IPS-18a (cell line): ENCODE data around the gene KRT6C.

Source experiments
- H3K27ac ChIP-seq: one replicate; pipeline ENCODE4 v1.5.1; 2013; ENCODE audit warnings: low read length
- H3K27me3 ChIP-seq: one replicate; pipeline ENCODE4 v1.6.1; 2013; ENCODE audit warnings: mild to moderate bottlenecking, low read length; ENCODE audit not compliant: control insufficient read depth, insufficient read depth
- H3K36me3 ChIP-seq: one replicate; pipeline ENCODE4 v1.6.1; 2013; ENCODE audit warnings: low read depth, low read length; ENCODE audit not compliant: control insufficient read depth
- H3K4me1 ChIP-seq: one replicate; pipeline ENCODE4 v1.6.1; 2013; ENCODE audit warnings: low read depth, low read length; ENCODE audit not compliant: control insufficient read depth
- H3K4me3 ChIP-seq: one replicate; pipeline ENCODE4 v1.5.1; 2013; ENCODE audit warnings: low read length
- H3K9ac ChIP-seq: one replicate; pipeline ENCODE4 v1.6.1; 2013; ENCODE audit warnings: mild to moderate bottlenecking, low read length, moderate library complexity
- H3K9me3 ChIP-seq: one replicate; pipeline ENCODE4 v1.6.1; 2013; ENCODE audit warnings: low read depth, low read length; ENCODE audit not compliant: control insufficient read depth

KRT6C gene

DNA sequence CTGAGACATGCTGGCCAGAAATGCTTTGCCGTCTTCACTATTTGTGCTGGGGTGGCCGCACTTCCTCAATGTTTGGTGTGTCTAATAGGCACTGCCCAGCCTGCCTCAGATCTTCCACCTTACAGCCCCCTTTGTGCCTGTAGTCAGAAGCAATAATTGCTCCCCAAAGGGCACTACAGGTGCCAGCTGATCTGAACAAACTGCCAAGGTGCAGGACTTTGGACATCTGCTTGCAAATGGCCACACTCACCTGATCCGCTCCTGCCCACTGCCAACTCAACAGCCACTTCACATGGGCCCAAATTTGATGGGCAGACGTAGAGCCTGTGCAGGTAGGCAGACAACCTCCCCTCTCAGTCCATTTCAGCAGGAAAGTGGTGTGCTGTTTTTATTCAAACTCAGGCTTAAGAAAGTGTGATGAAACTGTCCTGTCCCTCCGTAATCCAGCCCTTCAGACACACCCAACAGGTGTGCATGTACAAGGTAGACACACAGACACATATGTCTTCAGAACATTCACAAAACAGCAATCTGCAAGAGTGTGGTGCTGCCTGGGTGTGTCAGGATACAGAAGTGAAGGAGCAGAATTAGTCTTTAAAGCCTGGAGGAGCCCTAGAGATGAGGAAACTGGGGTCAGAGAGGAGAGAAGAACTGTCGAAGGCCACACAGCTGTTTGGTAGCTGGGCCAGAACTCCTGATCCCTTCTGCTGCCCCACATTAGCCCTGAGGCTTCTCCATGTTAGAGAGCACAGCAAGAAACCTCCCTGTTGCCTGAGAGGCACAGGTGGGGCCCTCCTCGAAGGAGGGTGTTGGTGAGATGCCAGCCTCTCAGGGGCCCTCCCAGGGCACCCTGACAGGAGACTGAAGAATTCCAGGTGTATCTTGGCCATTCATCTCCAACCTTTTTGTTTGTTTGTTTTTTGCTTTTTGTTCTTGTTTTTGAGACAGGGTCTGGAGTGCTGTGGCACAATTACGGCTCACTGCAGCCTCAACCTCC lies 35.0 kb downstream of the KRT6C start:
- Histone ChIP-seq H3K27me3 (no peaks in the 10 kb centered on the region), H3K4me1 (peaks cover 12% of the 10 kb centered on the region), H3K9me3 (no peaks in the 10 kb centered on the region), H3K36me3 (no peaks in the 10 kb centered on the region), H3K27ac (no peak overlapping the region), H3K4me3 (no peak overlapping the region), H3K9ac (no peak overlapping the region)

DNA sequence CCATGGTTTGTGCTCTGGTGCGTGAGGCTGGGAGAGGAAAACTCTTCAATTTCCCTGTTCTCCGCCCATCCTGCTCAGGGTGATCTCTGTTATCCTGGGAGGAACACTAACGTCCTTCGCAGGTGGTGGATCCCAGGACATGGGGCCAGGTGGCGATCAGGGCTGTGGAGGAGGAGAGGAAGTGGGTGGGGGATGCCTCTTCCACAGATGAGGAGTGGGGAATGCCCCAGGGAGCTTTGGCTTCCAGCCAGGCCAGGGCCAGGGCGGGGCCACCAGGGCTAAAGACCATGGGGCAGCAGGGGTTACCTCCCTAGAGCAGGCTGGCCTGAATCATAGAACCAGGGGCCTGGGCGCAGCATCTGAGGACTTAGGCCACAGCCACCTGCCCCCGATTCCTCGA lies 36.1 kb downstream of the KRT6C start:
- H3K9ac ChIP-seq = no peak overlapping the region
- H3K4me3 ChIP-seq = no peak overlapping the region
- peaks cover 9% of the 10 kb centered on the region for H3K4me1 ChIP-seq
- no peaks in the 10 kb centered on the region for H3K9me3 ChIP-seq
- no peaks in the 10 kb centered on the region for H3K27me3 ChIP-seq
- H3K27ac ChIP-seq = no peak overlapping the region
- no peaks in the 10 kb centered on the region for H3K36me3 ChIP-seq

DNA sequence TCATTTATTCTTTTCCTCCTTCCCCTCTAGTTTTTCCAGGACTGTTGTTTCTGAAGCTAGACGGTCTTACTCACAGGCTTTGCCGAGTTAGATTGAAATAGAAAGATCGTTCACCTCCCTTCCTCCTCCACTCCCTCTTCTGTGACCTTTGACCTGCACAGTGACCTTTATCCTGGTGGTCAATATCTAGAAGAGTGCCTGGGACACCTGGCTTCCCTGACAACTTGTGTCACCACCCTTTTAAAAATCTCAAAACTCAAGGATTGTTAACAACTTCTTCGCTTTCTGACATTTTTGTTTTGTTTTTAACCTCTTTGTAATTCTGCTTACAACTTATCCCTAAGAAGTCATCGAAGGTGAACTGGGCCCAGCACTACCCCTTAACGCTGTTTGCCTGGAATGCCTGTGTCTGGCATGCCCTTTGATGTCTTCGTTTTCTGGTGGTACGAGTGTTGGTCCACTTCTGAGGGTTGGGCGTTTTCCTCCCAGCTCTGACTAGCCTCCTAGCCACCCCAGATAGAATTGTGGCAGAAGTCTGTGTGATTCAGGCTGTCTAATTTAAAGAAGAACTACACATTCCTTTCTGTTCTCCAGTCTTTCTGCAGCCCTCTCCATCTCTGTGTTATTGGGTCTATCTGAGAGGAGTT lies 36.7 kb downstream of the KRT6C start:
- peaks cover 4% of the 10 kb centered on the region for H3K4me1 ChIP-seq

DNA sequence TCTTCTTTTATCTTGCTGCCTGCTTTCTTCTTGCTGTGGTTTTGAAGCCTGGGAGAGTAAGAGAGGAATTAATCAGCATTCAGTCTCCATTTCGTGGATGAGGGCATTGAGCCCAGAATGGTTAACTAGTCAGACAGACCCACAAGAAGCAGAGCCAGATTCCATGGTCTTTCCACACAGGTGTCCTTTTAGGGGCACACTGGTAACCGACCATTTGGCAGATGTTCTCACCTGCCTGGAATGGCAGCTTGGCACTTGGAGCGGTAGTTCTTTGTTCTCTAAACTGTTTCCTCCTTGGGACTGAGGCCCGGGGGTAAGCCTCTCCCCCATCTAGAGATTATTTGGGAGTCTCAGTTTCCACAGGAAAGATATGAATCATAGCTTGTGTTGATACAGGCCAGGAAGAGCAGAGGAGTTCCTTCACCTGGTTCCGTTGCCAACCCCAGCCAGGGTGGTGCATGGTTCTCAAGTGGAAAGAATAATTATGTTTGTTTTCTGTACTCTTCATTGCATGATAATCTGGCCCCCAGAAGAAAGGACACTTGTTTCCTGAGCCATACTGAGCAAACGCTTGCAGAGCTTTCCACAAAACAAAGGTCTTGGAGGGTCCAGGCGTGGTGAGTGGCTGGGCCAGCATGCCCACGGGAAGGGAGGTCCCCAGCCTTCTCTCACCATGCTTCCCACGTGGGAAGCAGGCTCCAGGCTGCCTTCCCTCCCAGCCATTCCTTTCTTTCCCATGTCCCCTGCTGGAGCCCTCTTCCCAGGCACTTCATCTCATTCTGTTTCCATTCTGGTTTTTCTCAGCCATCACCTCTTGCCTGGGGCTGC lies 37.4 kb downstream of the KRT6C start:
- H3K4me3 ChIP-seq = no peak overlapping the region
- H3K27ac ChIP-seq = no peak overlapping the region
- no peaks in the 10 kb centered on the region for H3K4me1 ChIP-seq
- H3K27me3 ChIP-seq = no peaks in the 10 kb centered on the region
- H3K9me3 ChIP-seq = no peaks in the 10 kb centered on the region
- no peaks in the 10 kb centered on the region for H3K36me3 ChIP-seq
- H3K9ac ChIP-seq = no peak overlapping the region

More for the DNA sequence above, 36.7 kb downstream of the KRT6C start:
- no peak overlapping the region for H3K27ac ChIP-seq
- H3K27me3 ChIP-seq = no peaks in the 10 kb centered on the region
- no peak overlapping the region for H3K4me3 ChIP-seq
- H3K9me3 ChIP-seq = no peaks in the 10 kb centered on the region
- H3K36me3 ChIP-seq = no peaks in the 10 kb centered on the region
- H3K9ac ChIP-seq = no peak overlapping the region

DNA sequence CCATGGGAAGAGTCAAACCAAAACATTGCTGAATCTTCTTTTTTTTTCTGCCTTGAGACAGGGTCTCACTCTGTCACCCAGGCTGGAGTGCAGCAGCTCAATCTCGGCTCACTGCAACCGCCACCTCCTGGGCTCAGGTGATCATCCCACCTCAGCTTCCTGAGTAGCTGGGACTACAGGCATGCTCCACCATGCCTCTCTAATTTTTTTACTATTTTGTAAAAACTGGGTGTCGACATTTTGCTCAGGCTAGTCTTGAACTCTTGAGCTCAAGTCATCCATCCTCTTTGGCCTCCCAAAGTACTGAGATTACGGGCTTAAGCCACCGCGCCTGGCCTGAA lies 38.0 kb downstream of the KRT6C start:
- H3K27ac ChIP-seq = no peak overlapping the region
- H3K27me3 ChIP-seq = no peaks in the 10 kb centered on the region
- no peaks in the 10 kb centered on the region for H3K36me3 ChIP-seq
- no peaks in the 10 kb centered on the region for H3K4me1 ChIP-seq
- H3K4me3 ChIP-seq = no peak overlapping the region
- H3K9me3 ChIP-seq = no peaks in the 10 kb centered on the region
- no peak overlapping the region for H3K9ac ChIP-seq

DNA sequence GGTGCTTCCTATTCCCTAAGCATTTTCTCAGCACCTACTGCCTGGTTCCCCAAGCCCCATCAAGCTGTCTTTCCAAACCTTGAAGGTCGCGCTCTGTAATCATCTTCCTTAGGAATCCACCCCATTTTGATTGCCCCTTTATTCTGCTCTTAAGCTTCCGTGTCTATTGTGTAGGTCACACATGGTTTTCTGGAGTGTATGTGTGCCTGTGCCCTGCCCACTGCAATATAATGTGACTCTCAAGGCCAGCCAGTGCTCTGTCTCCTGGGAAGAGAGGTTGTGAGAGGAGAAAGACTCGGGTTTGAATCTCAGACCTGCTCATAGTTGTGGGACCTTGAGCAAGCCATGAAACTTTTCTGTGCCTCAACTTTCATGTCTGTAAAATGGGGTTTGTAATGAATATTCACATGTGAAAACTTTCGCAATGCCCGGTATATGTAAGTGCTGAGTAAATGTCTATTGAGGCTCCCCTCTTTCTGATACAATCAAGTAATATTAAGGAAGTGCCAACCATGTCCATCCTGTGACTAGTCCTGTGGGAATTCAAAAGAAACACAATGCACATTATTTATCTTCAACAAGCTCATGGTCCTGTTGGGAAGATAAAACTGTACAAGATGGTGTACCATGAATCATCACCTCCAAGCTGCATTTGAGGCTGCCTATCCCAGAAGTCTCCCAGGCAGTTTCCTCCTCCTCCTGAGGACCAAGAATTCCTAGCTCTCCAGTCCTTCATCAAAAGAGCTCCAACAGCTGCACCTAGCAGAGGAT lies 38.7 kb downstream of the KRT6C start:
- Histone ChIP-seq H3K9ac (no peak overlapping the region), H3K36me3 (no peaks in the 10 kb centered on the region), H3K4me3 (no peak overlapping the region), H3K27ac (no peak overlapping the region), H3K27me3 (no peaks in the 10 kb centered on the region), H3K4me1 (no peaks in the 10 kb centered on the region), H3K9me3 (no peaks in the 10 kb centered on the region)

DNA sequence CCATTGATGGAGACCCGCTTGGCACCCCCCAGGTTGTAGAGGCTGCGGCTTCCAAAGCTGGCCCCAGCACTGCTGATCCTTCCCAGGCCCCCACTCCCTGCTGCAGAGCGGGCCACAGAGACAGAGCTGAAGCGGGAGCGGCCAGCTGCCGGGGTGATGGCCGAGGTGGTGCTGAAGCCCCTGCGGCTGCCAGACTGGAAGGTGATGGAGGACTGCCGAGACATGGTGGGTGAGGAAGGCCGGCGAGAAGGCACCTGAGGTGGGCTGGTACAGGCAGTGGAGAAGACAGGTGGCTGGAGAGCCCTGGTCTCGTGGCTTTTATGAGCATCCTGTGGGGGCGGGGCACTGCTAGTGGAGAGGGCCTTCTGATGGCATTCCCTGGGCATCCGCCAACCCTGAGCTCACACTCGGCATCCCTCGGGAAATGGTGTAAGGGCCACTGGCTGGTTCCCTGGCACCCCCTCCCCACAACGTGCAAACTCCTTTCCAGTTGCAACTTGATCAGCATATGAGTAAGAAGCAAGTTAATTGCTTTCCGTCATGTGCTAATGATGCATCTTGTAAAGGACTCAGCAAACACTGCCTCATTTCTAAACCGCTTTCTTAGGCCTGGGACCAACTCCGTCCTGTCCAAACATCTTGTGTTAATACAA lies 39.4 kb downstream of the KRT6C start, which contains the start of gene KRT75:
KRT75 (minus strand) TSS at position 291 of the 653 bp plus-strand sequence; CDS start at position 224, 67 bp downstream.
- H3K27me3 ChIP-seq = no peaks in the 10 kb centered on the region
- no peaks in the 10 kb centered on the region for H3K9me3 ChIP-seq
- no peak within 1 kb of the TSS for H3K4me3 ChIP-seq
- H3K36me3 ChIP-seq = no peaks in the 10 kb centered on the region
- H3K27ac ChIP-seq = no peak within 1 kb of the TSS
- H3K4me1 ChIP-seq = no peaks in the 10 kb centered on the region
- H3K9ac ChIP-seq = no peak within 1 kb of the TSS

DNA sequence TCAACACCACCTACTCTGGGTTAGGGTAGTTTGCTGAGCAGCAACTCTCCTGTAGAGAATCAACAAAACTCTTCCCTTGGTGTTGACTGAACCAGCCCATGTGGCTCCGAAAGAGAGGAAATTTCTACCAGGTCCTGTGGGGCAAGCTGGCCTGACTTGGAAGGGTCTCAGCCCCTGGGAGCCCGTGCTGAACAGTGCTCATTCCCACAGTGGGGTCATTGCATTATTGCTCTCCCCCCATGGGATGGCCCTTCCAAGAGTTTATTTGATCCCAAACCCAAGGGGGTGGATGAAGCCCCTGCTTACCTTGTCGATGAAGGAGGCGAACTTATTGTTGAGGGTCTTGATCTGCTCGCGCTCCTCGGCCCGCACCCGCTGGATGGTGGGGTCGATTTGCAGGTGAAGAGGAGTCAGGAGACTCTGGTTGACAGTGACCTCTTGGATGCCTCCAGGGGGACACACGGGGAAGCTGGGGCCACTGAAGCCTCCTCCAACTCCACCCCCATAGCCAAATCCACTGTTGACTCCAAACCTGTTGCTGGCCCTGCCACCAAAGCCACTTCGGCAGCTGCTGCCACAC lies 40.0 kb downstream of the KRT6C start:
- Histone ChIP-seq H3K36me3 (no peaks in the 10 kb centered on the region), H3K4me3 (no peak overlapping the region), H3K27me3 (no peaks in the 10 kb centered on the region), H3K9me3 (no peaks in the 10 kb centered on the region), H3K27ac (no peak overlapping the region), H3K9ac (no peak overlapping the region), H3K4me1 (no peaks in the 10 kb centered on the region)

DNA sequence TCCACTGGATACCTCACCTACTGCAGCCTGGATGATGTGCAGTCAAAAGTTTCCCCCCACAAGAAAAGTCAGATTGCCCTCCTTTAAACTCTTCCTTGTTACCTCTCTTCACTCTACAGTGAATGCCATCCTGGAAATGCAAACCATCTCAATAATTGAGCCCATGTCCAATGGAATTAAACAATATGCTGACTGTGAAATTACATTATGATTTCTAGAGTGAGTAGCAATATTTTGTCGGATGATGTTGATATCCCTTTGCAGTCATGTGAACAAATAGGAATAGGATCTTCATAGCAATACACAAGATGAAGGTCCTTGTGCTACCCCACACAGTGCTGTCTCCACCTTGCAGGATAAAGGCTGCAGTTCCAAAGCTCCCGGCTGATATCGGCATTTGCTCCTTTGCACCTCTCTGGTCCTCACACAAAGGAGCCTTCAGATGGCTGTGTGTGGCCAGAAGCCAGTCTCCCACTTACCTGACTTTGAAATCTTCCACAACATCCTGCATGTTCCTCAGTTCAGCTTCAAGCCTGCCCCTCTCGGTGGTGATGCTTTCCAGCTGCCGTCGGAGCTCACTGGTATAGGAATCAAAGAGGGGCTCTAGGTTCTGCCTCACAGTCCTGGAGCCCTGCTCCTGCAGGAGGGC lies 40.9 kb downstream of the KRT6C start:
- Histone ChIP-seq H3K9ac (no peak overlapping the region), H3K4me3 (no peak overlapping the region), H3K27ac (no peak overlapping the region), H3K4me1 (no peaks in the 10 kb centered on the region), H3K36me3 (no peaks in the 10 kb centered on the region), H3K9me3 (no peaks in the 10 kb centered on the region), H3K27me3 (no peaks in the 10 kb centered on the region)

DNA sequence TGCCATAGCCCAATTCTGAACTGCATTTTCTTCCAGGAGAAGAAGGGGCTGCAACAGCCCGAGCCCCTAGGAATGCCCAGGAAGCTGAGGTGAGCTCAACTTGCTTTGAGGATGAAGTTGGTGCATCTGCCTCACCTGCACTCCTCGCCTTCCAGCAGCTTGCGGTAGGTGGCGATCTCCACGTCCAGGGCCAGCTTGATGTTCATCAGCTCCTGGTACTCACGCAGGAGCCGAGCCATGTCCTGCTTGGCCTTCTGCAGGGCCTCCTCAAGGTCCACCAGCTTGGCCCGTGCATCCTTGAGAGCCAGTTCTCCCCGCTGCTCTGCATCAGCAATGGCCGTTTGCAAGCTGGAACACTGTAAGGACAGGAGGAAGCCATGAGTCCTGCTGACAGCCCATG lies 45.5 kb downstream of the KRT6C start:
- Histone ChIP-seq H3K9me3 (no peaks in the 10 kb centered on the region), H3K27ac (no peak overlapping the region), H3K4me1 (no peaks in the 10 kb centered on the region), H3K9ac (no peak overlapping the region), H3K36me3 (no peaks in the 10 kb centered on the region), H3K27me3 (no peaks in the 10 kb centered on the region), H3K4me3 (no peak overlapping the region)
